GM19043 (cell line): ENCODE measurements around the gene F11.
"Not testable (repeated sequence)": the region's sequence is repeated elsewhere in the genome, so short reads cannot be mapped to it uniquely, and the experiment has no call there.

Experiments
- ATAC-seq: cut with Tn5 transposase; IDR thresholded peaks from one replicate; pipeline ENCODE4 v1.9.1; 2021; ENCODE audit warnings: low read depth; ENCODE audit not compliant: unreplicated experiment

F11 gene

GRCh38 chr4:186249785-186250754, 15.9 kb upstream of the F11 start:
- ATAC-seq = no peak

GRCh38 chr4:186250760-186251159, 15.2 kb upstream of the F11 start:
- no peak for ATAC-seq

GRCh38 chr4:186255122-186255521, 10.9 kb upstream of the F11 start:
- no peak for ATAC-seq

- ATAC-seq = no peak
Measured at GRCh38 chr4:186258216-186258811, 7.7 kb upstream of the F11 start.

GRCh38 chr4:186260117-186260503, 5.9 kb upstream of the F11 start:
- ATAC-seq = no peak

GRCh38 chr4:186260504-186261448, 5.2 kb upstream of the F11 start:
- no peak for ATAC-seq

GRCh38 chr4:186264660-186265059, 1.3 kb upstream of the F11 start:
- ATAC-seq = no peak

- not testable (repeated sequence) for ATAC-seq
Measured at GRCh38 chr4:186265250-186265649, 739 bp upstream of the F11 start.

GRCh38 chr4:186266729-186267456, 904 bp downstream of the F11 start:
- no peak for ATAC-seq

GRCh38 chr4:186271081-186271678, 5.2 kb downstream of the F11 start:
- no peak for ATAC-seq

- no peak for ATAC-seq
Measured at GRCh38 chr4:186272699-186273391, 6.9 kb downstream of the F11 start.

GRCh38 chr4:186273392-186273789, 7.4 kb downstream of the F11 start:
- ATAC-seq = not testable (repeated sequence)

- ATAC-seq = no peak
Measured at GRCh38 chr4:186283311-186283710, 17.3 kb downstream of the F11 start.

- ATAC-seq = no peak
Measured at GRCh38 chr4:186285147-186285546, 19.2 kb downstream of the F11 start.

- ATAC-seq = no peak
Measured at GRCh38 chr4:186286581-186286980, 20.6 kb downstream of the F11 start.

- ATAC-seq = no peak
Measured at GRCh38 chr4:186291256-186291890, 25.4 kb downstream of the F11 start.

GRCh38 chr4:186294160-186294559, 28.2 kb downstream of the F11 start:
- ATAC-seq = no peak

GRCh38 chr4:186296481-186296880, 30.5 kb downstream of the F11 start:
- ATAC-seq = no peak
